Spleen (tissue), 13 donors: ENCODE measurements around the gene GJA8. TPM values are rescaled to one million over a fixed set of nuclear protein-coding genes. Genes with fewer than 3 reads are reported as not detected.
"Not testable (repeated sequence)": the region's sequence is repeated elsewhere in the genome, so short reads cannot be mapped to it uniquely, and the experiment has no call there.

Experiments
- DNase-seq: peaks from one replicate; pipeline ENCODE4 v3.0.0-alpha.2; 2020
- H3K27ac ChIP-seq, 8 donors: fragments of 200-600 bp; sonication (generic) in 7 of 8; 1 replicate in 4 of 8; 2 replicates in 4 of 8; pipeline versions ENCODE4 v1.5.0 to v1.8.0; 2016 to 2021; ENCODE audit warnings: inconsistent platforms in 4 of 8, mild to moderate bottlenecking in 4 of 8, moderate library complexity in 1 of 8
- H3K27me3 ChIP-seq, 7 donors: fragments of 200-600 bp; sonication (generic) in 6 of 7; replicated peaks in 1 of 7; 1 replicate in 4 of 7; 2 replicates in 3 of 7; pipeline versions ENCODE4 v1.5.0 to v1.8.0; 2016 to 2021; ENCODE audit warnings: inconsistent platforms in 3 of 7, mild to moderate bottlenecking in 1 of 7
- H3K36me3 ChIP-seq, 6 donors: fragments of 200-600 bp; sonication (generic) in 5 of 6; 1 replicate in 4 of 6; 2 replicates in 2 of 6; pipeline versions ENCODE4 v1.5.0 to v1.8.0; 2016 to 2021; ENCODE audit warnings: inconsistent platforms in 2 of 6
- H3K4me1 ChIP-seq, 6 donors: fragments of 200-600 bp; sonication (generic) in 5 of 6; 1 replicate in 3 of 6; 2 replicates in 3 of 6; pipeline versions ENCODE4 v1.5.0 to v1.8.0; 2016 to 2021; ENCODE audit warnings: inconsistent platforms in 3 of 6
- H3K4me3 ChIP-seq, 8 donors: fragments of 200-600 bp; sonication (generic) in 7 of 8; 1 replicate in 4 of 8; 2 replicates in 4 of 8; pipeline versions ENCODE4 v1.5.0 to v1.8.0; 2016 to 2021; ENCODE audit warnings: inconsistent platforms in 4 of 8, mild to moderate bottlenecking in 4 of 8, moderate library complexity in 2 of 8
- H3K9me3 ChIP-seq, 8 donors: fragments of 200-600 bp; sonication (generic) in 7 of 8; 1 replicate in 4 of 8; 2 replicates in 4 of 8; pipeline versions ENCODE4 v1.5.0 to v1.8.0; 2016 to 2021; ENCODE audit warnings: inconsistent platforms in 4 of 8
- POLR2A ChIP-seq, 3 donors: fragments of 450-650 bp; IDR thresholded peaks; one replicate each; pipeline ENCODE4 v1.5.1; 2017; ENCODE audit warnings: antibody characterized with exemption in 3 of 3, mild to moderate bottlenecking in 1 of 3
- POLR2AphosphoS5 ChIP-seq, 3 donors: sonication (generic); formaldehyde crosslinking; IDR thresholded peaks; one replicate each; pipeline ENCODE4 v1.5.1; 2017; ENCODE audit warnings: antibody characterized with exemption in 3 of 3
- WGBS, 5 donors: extraction: QIAGEN DNeasy Blood & Tissue Kit in 3 of 5; methylation state at CpG; one replicate each; pipeline versions ENCODE4 v1.1.5 to v1.1.7; 2013 to 2018; 5-methylcytosine and 5-hydroxymethylcytosine counted together
- intact Hi-C: fragments of 100-400 bp; cut with DNase I; formaldehyde crosslinking; loops from one replicate; pipeline ENCODE4 v1.15.0; 2023; ENCODE audit warnings: low total_unique reads
- long read RNA-seq, 2 donors: transcript quantifications; one replicate each; lab custom pipeline, GENCODE V29; 2026
- polyA plus RNA-seq, 3 donors: library from polyadenylated mRNA; stranded (reverse); fragments of 200-250 nt; gene quantifications; one replicate each; pipeline ENCODE4 v1.2.1, GENCODE V29; 2013
- total RNA-seq, 7 donors: library from RNA; depleted of rRNA in 3 of 7; stranded (reverse); fragments of >200 nt in 3 of 7; fragmentation: NEBNext Ultra II Directional in 4 of 7; extraction: Animal tissue kit (Norgen Biotek cat#: 25700) in 4 of 7; gene quantifications; one replicate each; pipeline versions ENCODE4 v1.1.0 to v1.2.1, GENCODE V29; 2016 to 2021
- TF ChIP-seq, protein P1 (sequence below), 11 experiments: fragments of 200-600 bp in 7 of 11; fragments of 450-650 bp in 4 of 11; sonication (generic) in 4 of 11; IDR thresholded peaks in 8 of 11; conservative IDR thresholded peaks in 3 of 11; 1 replicate in 7 of 11; 2 replicates in 4 of 11; pipeline versions ENCODE4 v1.4.0 to v1.8.0; 2016 to 2021; ENCODE audit warnings: antibody characterized with exemption in 11 of 11, inconsistent platforms in 4 of 11, mild to moderate bottlenecking in 1 of 11
- donor health status: healthy with polysubstance abuse.
- donor health status: DM: no; HTN: no; CAD: no; lungs with moderate emphysema.
- donor health status: DM: no; HTN: no; CAD: no.
- donor health status: Bipolar disorder and iron deficiency.
- donor health status: healthy.
- donor health status: DM: no; HTN: no; CAD: no.
- donor health status: DM: yes; HTN: yes; CAD: no.

GJA8 gene
- not detected for total RNA-seq
- polyA plus RNA-seq: not detected
- long read RNA-seq, donor 1: 0 reads
- long read RNA-seq, donor 2, partial matches to known transcripts: 0 of 1 reads
- long read RNA-seq, donor 2, other reads (novel, unspliced or antisense): 0 of 1 reads

- 80 to 95% (median 88%) methylated on average over 7 of the region's 7 CpGs for WGBS, 5 donors
- H3K27ac ChIP-seq: no peak within 1 kb of the TSS
- TF ChIP-seq POLR2A (IDR thresholded peaks at IDR 0.05) (no peak), POLR2AphosphoS5 (IDR thresholded peaks at IDR 0.05) (no peak)
- TF ChIP-seq, protein P1, sequence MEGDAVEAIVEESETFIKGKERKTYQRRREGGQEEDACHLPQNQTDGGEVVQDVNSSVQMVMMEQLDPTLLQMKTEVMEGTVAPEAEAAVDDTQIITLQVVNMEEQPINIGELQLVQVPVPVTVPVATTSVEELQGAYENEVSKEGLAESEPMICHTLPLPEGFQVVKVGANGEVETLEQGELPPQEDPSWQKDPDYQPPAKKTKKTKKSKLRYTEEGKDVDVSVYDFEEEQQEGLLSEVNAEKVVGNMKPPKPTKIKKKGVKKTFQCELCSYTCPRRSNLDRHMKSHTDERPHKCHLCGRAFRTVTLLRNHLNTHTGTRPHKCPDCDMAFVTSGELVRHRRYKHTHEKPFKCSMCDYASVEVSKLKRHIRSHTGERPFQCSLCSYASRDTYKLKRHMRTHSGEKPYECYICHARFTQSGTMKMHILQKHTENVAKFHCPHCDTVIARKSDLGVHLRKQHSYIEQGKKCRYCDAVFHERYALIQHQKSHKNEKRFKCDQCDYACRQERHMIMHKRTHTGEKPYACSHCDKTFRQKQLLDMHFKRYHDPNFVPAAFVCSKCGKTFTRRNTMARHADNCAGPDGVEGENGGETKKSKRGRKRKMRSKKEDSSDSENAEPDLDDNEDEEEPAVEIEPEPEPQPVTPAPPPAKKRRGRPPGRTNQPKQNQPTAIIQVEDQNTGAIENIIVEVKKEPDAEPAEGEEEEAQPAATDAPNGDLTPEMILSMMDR (IDR thresholded peaks at IDR 0.05 in 8 of 11, conservative IDR thresholded peaks at IDR 0.05 in 3 of 11): no peak
- intact Hi-C loops: no loop called here
- H3K4me1 ChIP-seq: peaks cover 0 to 4% (median 0%) of the 10 kb centered on the region in 6 donors
- H3K9me3 ChIP-seq: no peaks in the 10 kb centered on the region
- no peak within 1 kb of the TSS for H3K4me3 ChIP-seq
- no peak for DNase-seq
- H3K27me3 ChIP-seq: peaks cover 0 to 4% (median 0%) of the 10 kb centered on the region in 7 donors
- H3K36me3 ChIP-seq: no peaks in the 10 kb centered on the region
These were observed at the start of gene GJA8 for GRCh38 chr1:147902253-147902845. Gene GJA8, plus strand, starts transcription at chr1:147902795. Its CDS starts 5,161 bp downstream, at chr1:147907956.

- no peak for DNase-seq
- TF ChIP-seq POLR2AphosphoS5 (IDR thresholded peaks at IDR 0.05) (no peak), POLR2A (IDR thresholded peaks at IDR 0.05) (no peak)
- TF ChIP-seq, protein P1 (IDR thresholded peaks at IDR 0.05 in 8 of 11, conservative IDR thresholded peaks at IDR 0.05 in 3 of 11): no peak
- WGBS, 5 donors: 35 to 48% (median 39%) methylated on average over 3 of the region's 3 CpGs
- Histone ChIP-seq H3K27ac (no peak overlapping the region), H3K27me3 (peaks cover 0 to 19% (median 0%) of the 10 kb centered on the region in 7 donors), H3K4me1 (no peaks in the 10 kb centered on the region), H3K4me3 (no peak overlapping the region), H3K36me3 (no peaks in the 10 kb centered on the region), H3K9me3 (no peaks in the 10 kb centered on the region)
- intact Hi-C loops: no loop called here
These were observed 49.2 kb upstream of the GJA8 start for GRCh38 chr1:147853391-147853790.

DNA sequence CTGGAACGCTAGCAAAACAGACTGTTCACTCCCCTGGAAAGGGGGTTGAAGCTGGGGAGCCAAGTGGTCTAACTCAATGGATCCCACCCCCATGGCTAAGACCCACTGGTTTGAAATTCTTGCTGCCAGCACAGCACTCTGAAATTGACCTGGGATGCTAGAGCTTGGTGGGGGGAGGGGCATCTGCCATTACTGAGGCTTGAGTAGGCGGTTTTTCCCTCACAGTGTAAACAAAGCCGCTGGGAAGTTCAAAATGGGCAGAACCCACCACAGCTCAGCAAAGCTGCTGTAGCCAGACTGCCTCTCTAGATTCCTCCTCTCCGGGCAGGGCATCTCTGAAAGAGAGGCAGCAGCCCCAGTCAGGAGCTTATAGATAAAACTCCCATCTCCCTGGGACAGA, 47.6 kb upstream of the GJA8 start:
- WGBS, 5 donors: 67 to 86% (median 80%) methylated on average over 4 of the region's 4 CpGs
- DNase-seq, H3K36me3 ChIP-seq, H3K4me3 ChIP-seq, H3K4me1 ChIP-seq, H3K9me3 ChIP-seq, H3K27ac ChIP-seq, intact Hi-C loops: not testable (repeated sequence)
- H3K27me3 ChIP-seq: peaks cover 0 to 18% (median 0%) of the 10 kb centered on the region in 7 donors

DNA sequence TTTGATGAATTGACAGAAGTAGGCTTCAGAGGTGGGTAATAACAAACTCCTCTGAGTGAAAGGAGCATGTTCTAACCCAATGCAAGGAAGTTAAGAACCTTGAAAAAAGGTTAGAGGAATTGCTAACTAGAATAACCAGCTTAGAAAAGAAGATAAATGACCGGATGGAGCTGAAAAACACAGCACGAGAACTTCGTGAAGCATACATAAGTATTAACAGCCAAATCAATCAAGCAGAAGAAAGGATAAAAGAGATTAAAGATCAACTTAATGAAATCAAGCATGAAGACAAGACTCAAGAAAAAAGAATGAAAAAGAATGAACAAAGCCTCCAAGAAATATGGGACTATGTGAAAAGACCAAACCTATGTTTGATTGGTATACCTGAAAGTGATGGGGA, 46.6 kb upstream of the GJA8 start:
- H3K4me1 ChIP-seq, H3K9me3 ChIP-seq, H3K36me3 ChIP-seq, intact Hi-C loops, H3K27ac ChIP-seq, DNase-seq, H3K4me3 ChIP-seq: not testable (repeated sequence)
- peaks cover 0 to 19% (median 0%) of the 10 kb centered on the region in 7 donors for H3K27me3 ChIP-seq
- 84 to 94% (median 88%) methylated on average over 3 of the region's 3 CpGs for WGBS, 5 donors

GRCh38 chr1:147867204-147867603, 35.4 kb upstream of the GJA8 start:
- H3K36me3 ChIP-seq, DNase-seq, H3K4me3 ChIP-seq, H3K9me3 ChIP-seq, H3K27ac ChIP-seq, intact Hi-C loops, H3K4me1 ChIP-seq, H3K27me3 ChIP-seq: not testable (repeated sequence)
- WGBS, 5 donors: 89 to 100% (median 91%) methylated on average over 4 of the region's 4 CpGs
